Fibroblast of upper back skin (primary cell): ENCODE measurements around the gene DHCR7.
"Not testable (repeated sequence)": the region's sequence is repeated elsewhere in the genome, so short reads cannot be mapped to it uniquely, and the experiment has no call there.

ENCODE experiments used
- DNase-seq: peaks from one replicate; pipeline ENCODE4 v3.0.0-alpha.2; 2013

Gene DHCR7

DNA sequence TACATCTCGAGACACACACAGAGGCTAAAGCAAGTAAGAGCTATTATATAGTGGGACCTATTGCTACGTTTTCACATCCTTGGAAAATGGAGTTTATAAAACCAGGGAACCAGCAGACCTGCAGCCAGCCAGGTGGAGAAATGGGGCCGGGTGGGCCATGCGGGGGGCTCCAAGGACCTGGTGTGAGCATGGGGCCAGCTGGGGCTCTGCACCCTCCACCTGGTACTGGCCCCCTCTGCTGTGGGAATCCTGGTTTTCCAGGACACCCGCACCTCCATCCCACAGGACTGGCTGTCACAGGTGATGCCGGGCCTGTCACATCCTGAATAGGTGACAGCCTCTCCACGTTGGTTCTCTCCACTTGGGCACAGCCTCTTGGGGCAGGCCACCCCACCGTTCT, 11.3 kb downstream of the DHCR7 start:
- DNase-seq = no peak

DNA sequence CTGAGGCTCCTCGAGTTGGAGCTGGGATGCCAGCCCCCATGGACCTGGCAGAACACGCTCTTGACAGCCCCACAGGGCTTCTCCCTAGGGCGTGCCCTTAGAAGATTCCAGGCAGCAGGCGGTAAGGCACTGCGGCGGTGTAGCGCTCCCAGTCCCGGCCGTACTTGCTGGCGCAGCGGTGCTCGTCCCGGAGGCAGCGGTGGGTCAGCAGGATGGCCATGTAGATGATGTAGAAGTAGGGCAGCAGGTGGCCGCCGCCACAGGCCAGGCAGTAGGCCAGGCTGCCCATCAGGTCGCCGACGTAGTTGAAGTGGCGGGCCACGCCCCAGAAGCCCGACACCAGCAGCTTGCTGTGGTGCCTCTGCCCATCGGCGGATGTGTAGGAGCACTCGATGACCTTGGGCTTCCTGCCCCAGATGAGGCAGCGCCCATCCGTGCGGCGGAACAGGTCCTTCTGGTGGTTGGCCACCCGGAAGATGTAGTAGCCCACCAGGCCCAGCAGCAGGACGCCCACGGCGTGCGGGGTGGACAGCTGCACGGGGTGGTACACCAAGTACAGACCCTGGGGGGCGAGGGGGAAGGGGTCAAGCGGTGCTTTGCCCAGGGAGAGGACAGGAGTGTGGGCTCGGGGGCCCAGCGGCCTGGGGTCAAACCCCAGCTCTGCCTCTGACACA, 12.8 kb downstream of the DHCR7 start:
- DNase-seq = no peak

DNA sequence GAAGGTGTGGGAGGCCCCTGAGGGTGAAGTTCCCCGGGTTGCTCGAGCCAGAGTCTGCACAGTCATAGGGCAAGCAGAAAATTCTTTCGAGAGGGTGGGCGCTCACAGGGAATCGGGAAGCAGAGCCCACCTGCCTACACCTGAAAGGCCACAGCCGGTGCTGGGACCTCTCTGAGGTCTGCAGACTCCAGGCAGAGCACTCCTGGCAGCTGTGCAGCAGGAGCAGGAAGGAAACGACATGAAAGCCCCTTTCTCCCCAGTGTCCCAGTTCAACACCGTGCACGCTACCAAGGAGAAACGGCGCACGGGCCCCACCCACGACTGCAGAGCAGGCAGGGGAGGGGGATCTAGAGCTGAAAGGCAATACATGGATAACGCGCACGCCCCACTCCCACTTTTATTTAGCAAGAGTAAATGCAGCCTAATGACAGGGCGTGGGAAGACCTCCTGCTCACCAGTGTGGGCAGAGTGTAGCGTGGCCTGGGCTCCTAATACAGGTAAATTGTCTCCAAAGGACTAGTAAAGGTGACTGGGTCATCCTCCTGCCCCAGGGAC, 13.5 kb downstream of the DHCR7 start:
- DNase-seq = no peak

DNA sequence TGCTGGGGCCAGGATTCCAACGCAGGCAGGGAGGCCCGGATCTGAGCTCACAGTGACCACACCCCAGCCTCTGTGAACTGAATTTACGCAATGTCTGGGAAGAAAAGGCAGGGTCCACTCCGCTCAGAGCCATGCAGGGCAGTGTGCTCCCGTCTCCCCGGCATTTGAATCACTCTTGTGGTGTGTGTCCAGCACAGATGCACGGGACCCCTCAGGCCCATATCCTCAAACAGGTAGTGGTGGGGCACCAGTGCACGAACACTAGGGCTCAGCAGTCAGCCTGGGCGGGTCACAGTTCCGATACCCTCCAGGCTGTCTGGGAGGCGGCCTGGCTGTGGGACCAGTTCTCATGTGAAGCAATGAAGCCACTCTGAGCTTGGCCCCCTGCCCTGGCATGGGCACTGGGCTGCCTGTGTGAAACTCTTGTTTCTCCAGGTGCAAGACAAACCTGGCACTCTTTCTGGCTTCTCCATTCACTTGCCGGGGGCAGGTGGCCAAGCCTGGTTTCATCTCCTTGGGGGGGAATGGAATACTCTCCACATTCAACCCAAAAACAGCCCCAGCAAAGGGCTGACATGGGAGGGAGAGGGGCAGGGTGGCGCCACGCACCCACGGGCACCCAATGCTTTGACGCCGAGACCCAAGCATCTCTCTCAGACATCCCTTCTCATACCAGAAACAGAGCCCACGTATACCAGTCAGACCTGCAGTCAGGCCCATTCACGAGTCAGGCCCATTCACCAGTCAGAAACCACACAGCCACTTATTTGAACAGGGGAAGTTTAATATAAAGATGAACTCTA, 14.3 kb downstream of the DHCR7 start:
- DNase-seq = no peak

DNA sequence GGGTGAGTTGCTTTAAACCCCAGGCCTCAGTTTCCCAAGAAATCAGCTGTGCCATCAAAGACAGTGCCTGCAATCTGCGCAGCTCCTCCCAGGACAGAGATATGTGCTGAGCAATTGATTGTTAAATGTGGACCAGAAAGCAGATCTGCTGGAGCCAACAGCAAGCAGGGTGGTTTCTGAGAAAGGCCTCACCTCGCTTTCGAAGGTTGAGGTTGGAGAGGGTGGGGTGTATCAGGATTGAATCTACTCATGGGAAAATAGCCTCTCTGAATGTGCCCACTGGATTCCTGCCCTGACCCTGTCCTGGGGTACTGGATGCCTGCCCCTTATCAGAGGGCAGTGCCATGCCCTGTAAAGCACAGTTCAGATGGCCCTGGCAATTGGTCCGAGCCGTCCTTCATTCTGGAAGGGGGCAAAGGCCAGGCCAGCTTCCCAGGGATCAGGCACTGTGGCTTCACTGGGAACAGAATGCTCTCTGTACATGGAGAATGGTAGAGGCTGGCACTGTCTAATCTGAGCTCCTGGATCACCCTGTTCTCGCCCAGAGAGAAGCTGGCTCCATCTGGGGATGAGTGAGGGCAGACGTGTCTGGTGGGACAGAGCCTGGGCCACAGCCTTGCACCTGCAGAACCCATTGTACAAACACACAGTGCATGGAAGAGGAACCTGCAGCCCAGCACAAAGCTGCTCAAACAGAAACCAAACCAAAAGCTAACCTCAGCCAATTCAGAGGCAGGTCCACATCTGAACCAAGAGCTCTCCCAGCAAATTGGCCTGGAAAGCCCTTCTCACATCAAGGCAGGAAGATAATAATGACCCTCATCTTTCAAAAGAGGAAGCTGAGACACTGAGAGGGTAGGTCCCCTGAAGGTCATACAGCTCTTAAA, 15.2 kb downstream of the DHCR7 start:
- no peak for DNase-seq

DNA sequence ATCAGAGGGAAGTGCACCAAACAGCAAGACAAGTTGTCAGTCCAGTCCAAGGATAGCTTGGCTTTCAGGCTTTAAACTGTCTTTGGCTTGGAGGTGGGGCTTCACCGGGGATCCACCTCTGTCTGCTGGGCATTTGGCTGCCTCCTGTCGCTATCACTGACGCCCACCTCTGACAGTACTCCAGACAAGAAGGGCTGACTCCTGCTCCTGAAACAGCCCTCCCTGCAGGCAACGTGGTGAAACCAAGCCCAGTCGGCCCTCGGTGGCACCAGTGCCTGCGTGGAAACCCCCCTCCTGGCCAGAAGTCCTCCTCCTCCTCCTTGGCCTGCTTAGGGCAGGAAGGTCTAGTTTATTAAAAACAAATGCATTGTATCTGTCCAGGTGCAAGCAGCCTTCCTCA, 16.9 kb downstream of the DHCR7 start:
- no peak for DNase-seq

DNA sequence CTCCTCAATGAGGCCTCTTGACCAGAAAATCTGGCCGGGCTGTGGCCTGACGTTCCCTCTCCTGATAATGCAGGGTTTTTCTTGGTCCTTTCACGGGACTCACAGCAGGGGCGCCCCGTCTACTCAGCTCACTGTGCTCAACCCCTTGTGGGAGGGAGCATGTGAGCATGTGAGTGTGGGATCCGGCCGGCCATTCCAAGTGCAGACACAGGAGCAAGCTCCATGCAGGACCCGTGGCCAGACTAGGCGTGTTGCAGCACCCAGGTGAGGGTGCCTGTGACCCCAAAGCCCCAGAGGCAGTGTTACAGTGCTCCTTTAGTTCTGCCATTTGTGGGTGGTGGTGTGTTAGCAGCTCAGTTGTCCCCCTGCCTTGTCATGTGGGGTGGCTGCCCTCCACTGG, 18.0 kb downstream of the DHCR7 start:
- no peak for DNase-seq

DNA sequence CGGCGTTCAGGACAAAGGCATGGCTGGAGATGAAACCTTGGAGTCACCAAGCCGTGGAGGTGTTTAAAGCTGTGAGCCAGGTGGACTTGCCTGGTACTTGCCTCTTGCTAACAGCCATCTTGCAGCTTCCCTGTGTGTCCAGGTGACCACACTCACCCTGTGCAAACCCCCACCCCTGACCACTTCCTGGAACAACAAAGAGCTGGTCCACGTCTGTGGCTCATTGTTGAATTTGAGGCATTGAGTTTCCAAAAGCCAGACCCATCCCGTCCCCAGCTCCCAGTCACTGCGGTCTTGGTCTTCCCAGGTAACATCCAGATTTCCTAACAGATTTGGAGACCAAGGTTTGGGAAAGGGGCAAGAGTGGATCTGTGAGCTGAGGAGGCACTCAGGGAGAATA, 18.5 kb downstream of the DHCR7 start:
- no peak for DNase-seq

DNA sequence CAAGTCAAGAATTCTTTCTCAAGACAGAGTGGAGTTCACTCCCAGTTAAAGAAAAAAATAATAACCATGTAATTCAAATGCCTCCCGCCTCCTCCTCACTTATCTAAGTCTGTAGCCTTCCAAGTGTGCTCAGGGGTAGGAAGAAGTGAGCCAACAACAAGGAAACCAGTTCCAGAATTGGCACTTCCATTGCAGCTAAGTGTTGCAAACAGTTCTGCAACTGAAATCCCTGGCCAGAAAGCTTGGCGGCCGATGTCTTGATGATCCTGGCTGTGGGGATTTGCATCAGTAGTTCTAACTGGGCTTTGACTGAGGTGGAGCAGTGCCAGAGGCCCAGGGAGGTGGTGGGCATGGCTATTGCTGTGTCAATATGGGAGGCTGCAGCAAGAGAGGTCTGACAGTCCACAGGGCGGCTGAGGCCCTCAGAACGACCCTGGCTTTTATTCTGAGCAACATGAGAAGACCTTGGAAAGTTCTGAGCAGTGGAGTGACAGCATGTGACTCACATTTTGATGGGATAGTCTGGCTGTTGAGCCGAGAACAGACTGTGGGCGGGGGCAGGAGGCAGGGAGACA, 19.2 kb downstream of the DHCR7 start:
- DNase-seq = no peak

DNA sequence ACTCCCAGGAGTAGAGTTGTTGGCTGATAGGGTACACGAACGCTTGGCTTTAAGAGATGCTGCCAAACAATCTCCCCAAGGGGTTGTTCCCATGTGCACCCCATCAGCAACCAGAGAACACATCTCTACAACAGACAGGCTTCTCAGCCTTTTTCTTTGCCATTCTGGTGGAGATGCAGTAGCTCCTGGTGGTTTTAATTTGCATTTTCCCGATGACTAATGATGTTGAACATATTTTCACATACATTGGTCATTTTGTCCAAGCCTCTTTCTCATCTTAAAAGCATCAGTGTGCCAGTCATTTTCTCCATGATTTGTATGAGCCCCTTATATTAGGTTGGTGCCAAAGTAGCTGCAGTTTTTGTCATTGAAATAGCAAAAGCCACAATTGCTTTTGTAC, 21.8 kb downstream of the DHCR7 start:
- DNase-seq = peak; percentile 37

DNA sequence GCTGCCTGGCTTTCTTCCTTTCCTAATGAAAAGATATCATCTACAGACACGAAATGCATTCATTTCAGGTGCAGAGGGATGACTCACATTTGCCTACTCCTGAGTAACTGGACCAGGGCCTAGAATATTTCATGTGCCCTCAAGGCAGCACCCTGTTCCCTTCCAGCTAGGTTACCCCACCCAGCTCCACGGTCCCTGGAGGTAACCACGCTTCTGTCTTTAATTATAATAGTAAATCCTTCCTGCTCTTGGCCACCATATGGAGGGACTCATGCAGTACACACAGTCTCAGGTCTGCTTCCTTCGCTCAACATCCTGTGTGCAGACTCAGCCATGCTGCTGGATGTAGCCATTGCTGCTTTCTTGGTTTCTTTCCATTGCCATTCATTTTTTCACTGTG, 22.3 kb downstream of the DHCR7 start:
- DNase-seq = peak; percentile 34

DNA sequence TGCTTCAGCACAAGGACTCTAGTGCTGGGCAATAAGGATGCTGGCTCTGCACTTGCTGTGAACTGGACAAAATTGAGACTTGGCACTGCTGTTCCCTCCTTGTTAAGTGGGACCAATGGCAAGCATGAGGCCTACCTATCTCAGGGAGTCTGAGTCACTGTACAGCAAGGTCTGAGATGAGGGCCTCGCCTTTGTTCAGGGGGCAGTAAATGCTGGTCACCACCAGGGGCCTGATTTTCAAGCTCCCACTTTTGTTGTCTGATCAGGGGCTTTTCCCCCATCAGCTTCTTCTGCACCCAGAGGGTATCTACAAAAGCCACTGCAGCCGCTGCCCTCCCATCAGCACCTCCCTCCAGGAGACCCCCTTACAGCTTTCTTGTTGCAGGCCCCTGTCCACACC, 22.8 kb downstream of the DHCR7 start:
- DNase-seq = no peak

DNA sequence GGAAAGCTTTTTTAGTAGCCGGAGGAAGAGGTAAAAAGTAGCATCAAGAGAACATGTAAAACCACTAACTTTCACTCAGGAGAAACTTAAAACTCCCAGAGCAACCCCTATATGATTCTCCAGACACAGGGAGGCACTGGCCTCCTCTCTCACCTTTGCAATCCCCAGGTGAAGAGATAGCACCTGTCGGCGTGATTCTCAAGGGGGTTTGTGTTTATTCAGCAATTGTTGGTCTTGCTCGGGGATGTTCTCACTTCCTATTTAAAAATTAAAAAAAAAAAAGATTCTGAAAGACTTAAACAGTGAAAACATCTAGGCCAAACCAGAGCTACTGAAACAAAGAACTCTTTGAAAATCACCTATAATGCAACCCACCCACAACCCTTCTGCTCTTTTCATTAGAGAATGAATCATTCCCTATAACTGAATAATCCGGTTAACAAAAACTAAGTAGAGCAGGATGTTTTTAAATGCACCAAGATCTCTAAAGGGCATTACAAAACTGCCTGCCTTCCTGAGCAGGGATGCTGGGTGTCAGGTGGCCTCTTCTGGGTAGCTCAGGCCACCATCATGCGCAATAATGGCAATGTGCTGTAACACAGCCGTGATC, 24.9 kb downstream of the DHCR7 start:
- DNase-seq = no peak

DNA sequence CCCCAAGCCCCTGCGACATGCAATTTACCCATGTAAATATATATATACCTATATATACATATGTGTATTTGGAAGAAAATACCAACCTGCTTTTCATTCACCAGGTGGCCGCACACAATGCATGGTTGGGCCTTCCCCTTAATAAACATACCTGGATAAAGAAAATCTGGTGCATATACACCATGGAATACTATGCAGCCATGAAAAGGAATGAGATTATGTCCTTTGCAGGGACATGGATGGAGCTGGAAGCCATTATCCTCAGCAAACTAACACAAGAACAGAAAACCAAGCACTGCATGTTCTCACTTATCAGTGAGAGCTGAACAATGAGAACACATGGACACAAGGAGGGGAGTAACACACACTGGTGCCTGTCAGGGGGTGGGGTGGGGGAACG, 25.9 kb downstream of the DHCR7 start:
- not testable (repeated sequence) for DNase-seq

DNA sequence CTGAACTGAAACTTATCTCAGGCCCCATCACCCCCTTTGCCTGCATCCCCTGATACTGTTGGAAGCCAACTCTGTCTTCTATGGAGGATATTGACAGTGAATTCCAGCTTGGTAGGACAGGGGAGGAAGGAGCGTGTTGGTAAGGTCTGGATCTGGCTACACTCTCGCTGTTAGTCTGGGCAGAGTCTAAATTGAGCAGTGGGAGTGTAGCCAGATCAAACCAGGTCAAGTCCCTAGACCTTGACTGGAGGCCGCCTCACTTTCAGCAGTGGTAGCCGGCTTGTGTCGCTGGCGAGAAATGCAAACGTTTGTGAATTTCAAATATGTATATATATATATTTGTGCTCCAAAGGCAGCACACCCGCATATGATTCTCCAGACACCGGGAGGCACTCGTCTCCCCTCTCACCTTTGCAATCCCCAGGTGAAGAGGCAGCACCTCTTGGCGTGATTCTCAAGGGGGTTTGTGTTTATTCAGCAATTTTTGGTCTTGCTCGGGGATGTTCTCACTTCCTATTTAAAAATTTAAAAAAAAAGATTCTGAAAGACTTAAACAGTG, 26.7 kb downstream of the DHCR7 start:
- no peak for DNase-seq

DNA sequence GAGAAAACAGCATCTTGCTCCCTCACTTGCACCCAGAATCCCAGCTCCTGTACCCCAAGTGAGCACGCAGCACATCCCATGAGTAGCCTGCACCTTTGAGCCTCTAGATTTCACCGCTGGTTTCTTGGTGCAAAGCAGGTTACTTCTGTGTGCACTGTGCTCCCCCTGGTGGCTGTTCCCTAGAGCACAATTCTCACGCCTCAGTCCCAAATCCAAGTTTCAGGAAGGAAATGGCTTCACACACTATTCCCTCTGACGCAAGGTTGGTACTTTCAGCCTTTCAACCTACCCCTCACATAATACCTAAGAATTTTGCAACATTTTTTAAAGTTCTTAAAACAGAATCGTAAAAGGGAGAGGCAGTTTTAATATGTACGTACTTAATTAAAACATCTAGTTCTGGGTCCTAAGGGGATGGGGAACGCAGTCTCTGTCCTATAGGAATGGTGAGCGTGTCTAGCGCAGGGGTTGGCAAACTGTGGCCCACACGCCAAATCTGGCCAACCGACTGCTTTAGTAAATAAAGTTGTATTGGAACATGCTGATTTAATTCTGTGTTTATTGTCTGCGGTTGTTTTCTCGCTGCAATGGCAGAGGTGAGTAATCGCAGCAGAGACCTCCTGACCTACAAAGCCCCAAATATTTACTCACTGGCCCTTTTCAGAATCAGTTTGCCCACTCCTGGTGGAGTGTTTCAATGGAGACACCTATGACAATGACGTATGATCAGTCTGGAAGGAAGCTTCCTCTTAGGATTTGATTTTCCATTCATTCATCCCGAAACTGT, 27.5 kb downstream of the DHCR7 start:
- no peak for DNase-seq

DNA sequence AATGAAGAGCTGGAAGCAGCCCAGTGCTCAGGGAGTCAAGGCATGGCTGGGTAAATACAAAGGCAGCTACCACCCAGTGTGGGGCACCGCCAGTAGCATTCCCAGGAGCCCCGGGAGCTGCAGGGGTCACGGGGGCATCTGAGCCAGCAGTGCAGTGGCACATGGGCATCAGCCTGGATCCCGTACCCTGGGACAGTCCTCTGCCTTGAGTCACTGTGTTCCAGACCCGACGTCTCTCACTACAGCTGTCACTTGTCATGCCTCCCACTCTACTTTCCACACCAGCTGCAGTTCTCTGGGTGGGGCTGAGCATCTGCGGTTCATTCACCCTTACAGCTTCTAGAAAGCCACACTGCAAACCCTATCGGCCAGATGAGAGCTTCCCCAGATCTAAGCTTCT, 29.6 kb downstream of the DHCR7 start:
- no peak for DNase-seq

DNA sequence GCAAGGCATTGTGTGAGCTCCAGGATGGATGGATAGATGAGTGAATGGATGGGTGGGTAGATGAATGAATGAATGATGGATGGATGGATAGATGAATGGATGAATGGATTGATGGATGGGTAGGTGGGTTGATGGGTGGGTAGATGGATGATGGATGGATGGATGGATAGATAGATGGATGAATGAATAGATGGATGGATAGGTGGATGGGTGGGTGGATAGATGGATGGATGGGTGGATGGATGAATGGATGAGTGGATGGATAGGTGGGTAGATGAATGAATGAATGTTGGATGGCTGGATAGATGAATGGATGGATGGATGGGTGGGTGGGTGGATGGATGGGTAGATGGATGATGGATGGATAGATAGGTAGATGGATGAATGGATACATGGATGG, 33.5 kb downstream of the DHCR7 start:
- DNase-seq = no peak

DNA sequence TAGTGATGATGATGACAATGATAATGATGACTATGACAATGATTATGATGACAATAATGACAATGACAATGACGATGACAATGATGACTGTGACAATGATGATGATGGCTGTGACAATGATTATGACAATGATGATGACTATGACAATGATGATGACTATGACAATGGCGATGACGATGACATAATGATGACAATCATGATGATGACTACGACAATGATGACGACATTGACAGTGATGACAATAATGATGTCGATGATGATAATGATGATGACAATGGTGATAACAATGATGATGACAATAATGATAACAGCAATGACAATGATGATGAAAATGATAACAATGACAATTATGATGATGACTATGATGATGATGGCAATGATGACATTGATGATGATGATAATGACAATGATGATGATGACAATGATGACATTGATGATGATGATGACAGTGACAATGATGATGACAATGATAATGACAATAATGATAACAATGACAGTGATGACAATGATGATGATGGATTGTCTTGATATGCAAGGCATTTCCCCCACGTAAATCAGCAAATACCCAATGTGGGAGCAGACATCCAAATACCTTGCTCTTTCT, 37.7 kb downstream of the DHCR7 start:
- DNase-seq = no peak

DNA sequence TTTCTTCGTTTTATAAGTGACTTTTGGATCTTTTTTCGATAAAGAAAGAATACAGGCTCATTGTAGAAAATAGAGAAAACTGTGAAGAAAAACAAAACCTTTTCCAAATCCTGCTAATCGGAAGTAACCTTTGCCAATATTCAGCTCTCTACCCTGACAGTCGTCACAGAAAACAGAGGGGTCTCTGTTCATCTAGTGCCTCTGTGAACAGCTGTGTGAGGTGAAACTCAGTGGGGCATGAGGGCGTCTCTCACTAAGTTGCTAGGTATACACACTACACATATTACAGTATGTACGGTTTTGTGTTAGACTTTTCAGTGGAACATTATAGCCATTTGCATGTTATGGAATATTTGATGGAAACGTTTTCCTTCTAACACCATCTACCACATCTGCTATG, 39.4 kb downstream of the DHCR7 start:
- DNase-seq = no peak

DNA sequence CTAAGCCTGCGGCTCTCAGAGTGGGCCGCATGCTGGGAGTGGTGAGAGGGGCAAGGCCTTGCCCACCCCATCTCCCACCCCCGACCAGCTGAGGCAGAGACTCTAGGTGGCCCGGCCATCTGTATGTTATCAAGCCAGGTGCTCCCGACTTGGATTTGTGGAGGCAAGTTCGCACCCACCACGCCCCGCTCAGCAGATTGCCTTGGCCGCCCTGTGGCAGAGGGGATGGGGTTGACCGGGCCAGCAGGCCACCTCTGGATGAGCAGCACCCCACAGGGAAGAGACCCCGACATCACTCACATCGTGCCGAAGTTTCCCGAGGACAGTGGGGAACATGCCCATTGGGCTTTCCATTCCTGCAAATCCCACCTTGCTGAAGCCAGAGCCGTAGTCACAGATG, 40.8 kb downstream of the DHCR7 start:
- DNase-seq = no peak
